Left ventricle myocardium superior (tissue), 1 donor: Measurements from ENCODE around the gene GRAMD1B. TPM values are rescaled to one million over a fixed set of nuclear protein-coding genes. Genes with fewer than 3 reads are reported as not detected.

Experiments used
- ATAC-seq: fragments of 200-7000 bp; cut with Tn5 transposase; one replicate; pipeline ENCODE4 v1.9.1; 2020; ENCODE audit warnings: mild to moderate bottlenecking, moderate library complexity
- DNase-seq: peaks from one replicate; pipeline ENCODE4 v3.0.0-alpha.2; 2020
- intact Hi-C: fragments of 100-400 bp; cut with micrococcal nuclease; formaldehyde crosslinking; loops from one replicate; pipeline ENCODE4 v1.11.0; 2022
- total RNA-seq: library from RNA; stranded (reverse); fragmentation: NEBNext Ultra II Directional; extraction: Animal tissue kit (Norgen Biotek cat#: 25700); gene quantifications from one replicate; pipeline ENCODE4 v1.2.1, GENCODE V29; 2021
- donor health status: DM: no; HTN: yes; CAD: no; lungs with severe emphysema.

The GRAMD1B gene
- total RNA-seq, 1 donor from 2014 or later: 12.2 TPM

DNA sequence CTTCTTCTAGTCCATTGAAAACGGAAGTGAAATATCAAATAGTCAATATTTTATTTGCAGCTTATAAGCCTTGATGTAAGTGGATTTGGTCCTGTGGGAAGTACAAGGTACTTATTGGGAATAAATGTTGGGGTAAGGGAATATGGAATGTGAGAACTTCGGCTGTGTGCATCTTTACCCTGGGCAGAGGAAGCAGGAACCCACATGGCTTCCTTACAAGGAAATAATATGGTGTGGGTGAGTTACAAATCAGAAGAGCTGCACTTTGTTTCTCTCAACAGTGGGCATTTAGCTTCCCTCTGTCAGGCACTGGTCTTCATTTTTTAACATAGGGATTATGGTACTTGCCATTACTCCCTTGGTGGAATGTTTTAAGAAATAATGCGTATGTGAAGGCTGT is 146.4 kb downstream of the GRAMD1B start:
- ATAC-seq: no peak
- intact Hi-C loops: loop anchor here (5.0 kb wide), 1 partner anchor 64 kb away; no protein-coding TSS in a partner anchor

GRCh38 chr11:123577081-123577598 is 147.1 kb downstream of the GRAMD1B start:
- ATAC-seq (peak; percentile 73), DNase-seq (peak; percentile 83)
- intact Hi-C loops: loop anchor here (5.0 kb wide), 1 partner anchor 65 kb away; no protein-coding TSS in a partner anchor

More for the DNA sequence above, 146.4 kb downstream of the GRAMD1B start:
- no peak for DNase-seq

- no peak for DNase-seq
- intact Hi-C loops: loop anchor here (5.0 kb wide), 1 partner anchor 67 kb away; no protein-coding TSS in a partner anchor
- no peak for ATAC-seq
These were observed 148.9 kb downstream of the GRAMD1B start for GRCh38 chr11:123578778-123579481.

DNA sequence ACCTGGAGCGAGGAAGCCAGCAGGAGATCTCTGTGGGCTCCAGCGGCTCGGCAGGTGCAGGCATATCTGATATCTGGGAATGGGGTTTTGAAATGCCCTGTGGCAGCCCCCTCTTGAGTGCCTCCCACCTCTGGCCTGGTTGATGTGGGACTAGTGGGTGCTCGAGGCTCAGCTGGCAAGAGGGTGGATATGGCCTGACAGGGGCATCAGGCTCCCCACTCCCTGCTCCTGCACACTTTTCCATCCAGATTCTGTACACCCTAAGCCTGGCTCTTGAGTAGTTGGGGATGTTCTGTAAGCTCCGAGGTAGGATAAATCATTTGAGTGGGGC is 149.4 kb downstream of the GRAMD1B start:
- DNase-seq (no peak), ATAC-seq (no peak)
- intact Hi-C loops: loop anchor here (5.0 kb wide), 1 partner anchor 67 kb away; no protein-coding TSS in a partner anchor

- intact Hi-C loops: loop anchor here (5.0 kb wide), 1 partner anchor 127 kb away; no protein-coding TSS in a partner anchor
- ATAC-seq: no peak
- no peak for DNase-seq
These were observed 150.1 kb downstream of the GRAMD1B start for GRCh38 chr11:123580137-123580536.

DNA sequence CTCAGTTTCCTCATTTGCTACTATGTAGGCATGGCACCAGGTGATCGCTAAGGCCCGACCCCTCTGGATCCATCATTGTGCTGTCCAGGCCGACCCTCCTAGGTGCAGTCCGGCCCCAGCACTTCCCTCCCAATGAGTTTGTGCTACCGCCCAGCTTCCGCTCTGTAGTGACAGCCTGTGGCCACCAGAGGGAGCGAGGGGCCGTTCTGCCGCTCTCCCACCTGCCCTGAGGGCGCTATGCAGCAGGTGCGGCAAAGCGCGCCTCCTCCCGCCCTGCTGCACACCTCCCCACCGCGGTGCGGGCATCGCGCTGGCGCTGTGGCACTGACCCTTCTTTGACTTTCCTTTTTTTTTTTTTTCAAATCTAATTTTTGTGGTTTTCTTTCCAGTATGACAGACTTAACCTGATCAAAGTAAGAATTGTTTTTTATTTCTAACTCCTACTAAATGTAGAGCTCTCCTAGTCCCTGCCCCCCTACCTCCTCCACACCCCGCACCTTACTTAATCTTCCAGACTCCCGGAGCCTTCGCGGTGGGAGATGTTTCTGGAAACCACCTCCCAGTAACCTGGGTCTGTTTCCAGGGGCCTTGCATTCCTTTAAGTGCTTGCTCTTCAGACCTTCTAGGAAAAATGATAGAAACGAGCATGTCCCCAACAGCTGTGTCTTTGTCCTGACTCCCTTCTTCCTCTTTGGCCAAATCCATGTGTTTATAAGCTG is 150.6 kb downstream of the GRAMD1B start:
- peak; percentile 73 for DNase-seq
- intact Hi-C loops: loop anchor here (5.0 kb wide), 1 partner anchor 127 kb away; no protein-coding TSS in a partner anchor
- peak; percentile 63 for ATAC-seq

DNA sequence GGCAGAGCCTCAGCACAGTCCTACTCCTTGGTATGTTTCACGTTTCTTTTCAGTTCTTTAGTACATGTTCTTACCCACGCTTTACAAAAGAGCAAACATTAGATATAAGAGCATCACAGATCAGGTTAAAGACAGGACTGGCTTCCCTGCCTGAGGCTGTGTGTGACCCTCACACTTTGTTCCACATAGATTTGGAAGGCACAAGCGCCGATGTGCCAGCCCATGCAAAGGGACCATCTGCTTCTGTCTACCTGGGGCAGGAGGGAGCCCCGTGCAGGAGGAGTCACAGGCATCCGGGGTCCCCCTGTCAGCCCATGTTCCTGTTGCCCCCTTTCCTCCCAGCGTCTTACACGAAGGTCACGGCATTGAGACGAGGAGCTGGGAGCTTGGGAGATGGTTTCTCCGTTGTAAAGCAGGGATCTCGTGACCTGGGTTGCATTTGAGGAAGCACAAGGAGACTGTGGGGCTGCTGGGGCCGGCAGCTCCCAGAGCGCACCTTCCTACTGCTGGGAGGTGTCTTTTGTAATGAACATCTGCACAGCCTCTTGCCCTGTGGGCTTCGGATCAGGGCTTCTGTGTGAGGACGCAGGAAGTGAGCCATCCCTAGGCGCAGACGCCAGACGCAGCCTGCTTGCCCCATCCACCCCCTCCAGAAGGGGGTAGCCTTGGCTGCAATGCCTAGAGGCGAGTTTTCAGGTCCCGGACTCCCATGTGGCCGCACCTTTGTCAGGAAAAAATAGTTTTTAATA is 151.8 kb downstream of the GRAMD1B start:
- DNase-seq (no peak), ATAC-seq (no peak)
- intact Hi-C loops: loop anchor here (5.0 kb wide), 1 partner anchor 125 kb away; no protein-coding TSS in a partner anchor

DNA sequence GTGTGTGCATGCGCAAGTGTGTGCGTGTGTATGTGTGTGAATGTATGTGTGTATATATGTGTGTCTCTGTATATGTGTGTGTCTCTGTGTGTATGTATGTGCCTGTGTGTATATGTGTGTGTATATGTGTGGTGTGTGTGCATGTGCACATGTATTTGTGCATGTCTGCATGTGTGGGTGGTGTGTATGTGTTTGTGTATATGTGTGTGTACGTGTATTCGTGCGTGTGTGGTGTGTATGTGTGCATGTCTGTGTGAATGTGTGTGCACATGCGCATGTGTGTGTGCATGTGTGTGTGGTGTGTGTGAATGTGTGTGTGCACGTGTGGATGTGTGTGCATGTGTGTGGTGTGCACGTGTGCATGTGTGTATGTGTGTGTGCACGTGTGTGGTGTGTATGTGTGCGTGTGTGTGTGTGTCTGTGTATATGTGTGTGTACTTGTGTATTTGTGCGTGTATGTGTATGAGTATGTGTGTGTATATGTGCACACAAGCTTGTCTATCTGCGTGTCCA is 153.0 kb downstream of the GRAMD1B start:
- DNase-seq (no peak), ATAC-seq (no peak)
- intact Hi-C loops: loop anchor here (5.0 kb wide), 1 partner anchor 124 kb away; no protein-coding TSS in a partner anchor

GRCh38 chr11:123584186-123584585 is 154.1 kb downstream of the GRAMD1B start:
- intact Hi-C loops: loop anchor here (5.0 kb wide), 1 partner anchor 123 kb away; no protein-coding TSS in a partner anchor
- no peak for DNase-seq
- ATAC-seq: no peak

GRCh38 chr11:123584737-123585136 is 154.7 kb downstream of the GRAMD1B start:
- DNase-seq (no peak), ATAC-seq (no peak)
- intact Hi-C loops: loop anchor here (5.0 kb wide), 1 partner anchor 123 kb away; no protein-coding TSS in a partner anchor

DNA sequence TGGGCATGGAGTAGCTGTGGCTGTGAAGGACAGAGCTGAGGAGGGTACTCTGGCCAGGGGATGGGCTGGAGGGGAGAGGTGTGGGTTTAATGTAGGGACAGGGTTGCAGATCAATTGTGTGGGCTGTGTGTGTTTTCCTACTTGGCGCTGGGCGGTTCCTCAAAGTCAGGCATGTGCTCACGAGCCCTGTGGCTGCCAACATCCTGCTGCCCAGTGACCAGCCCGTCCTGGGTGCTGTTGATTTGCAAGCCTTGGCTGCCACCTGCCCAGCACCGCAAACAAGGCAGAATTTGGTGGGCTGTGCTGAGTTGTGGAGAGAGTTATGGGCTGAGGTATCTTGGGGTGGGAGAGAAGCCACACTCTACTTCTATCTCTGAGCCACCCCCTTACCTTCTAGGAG is 155.1 kb downstream of the GRAMD1B start:
- no peak for ATAC-seq
- no peak for DNase-seq
- intact Hi-C loops: no loop called here

DNA sequence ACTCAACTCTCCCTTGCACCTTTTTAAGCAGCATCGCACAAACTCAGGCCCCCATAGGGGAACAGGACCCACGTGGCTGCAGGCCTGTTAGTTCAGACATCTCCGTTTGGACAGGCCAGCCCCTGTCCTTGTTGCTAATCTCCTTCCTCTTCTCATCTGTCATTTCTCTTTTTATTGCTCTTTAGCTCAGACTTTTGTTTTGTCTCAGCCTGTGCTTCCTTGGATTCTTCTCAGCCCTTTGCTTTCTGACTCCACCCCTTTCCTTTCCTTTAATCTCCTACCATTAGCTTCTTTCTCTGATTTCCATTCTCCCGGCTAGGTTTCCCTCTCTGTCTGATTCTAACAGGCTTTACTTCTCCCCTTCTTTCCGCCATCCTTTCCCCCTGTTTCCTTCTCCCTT is 155.6 kb downstream of the GRAMD1B start:
- intact Hi-C loops: no loop called here
- DNase-seq: no peak
- ATAC-seq: no peak

GRCh38 chr11:123586568-123586967 is 156.5 kb downstream of the GRAMD1B start:
- intact Hi-C loops: no loop called here
- DNase-seq: no peak
- no peak for ATAC-seq

GRCh38 chr11:123587044-123587443 is 157.0 kb downstream of the GRAMD1B start:
- no peak for ATAC-seq
- intact Hi-C loops: no loop called here

DNA sequence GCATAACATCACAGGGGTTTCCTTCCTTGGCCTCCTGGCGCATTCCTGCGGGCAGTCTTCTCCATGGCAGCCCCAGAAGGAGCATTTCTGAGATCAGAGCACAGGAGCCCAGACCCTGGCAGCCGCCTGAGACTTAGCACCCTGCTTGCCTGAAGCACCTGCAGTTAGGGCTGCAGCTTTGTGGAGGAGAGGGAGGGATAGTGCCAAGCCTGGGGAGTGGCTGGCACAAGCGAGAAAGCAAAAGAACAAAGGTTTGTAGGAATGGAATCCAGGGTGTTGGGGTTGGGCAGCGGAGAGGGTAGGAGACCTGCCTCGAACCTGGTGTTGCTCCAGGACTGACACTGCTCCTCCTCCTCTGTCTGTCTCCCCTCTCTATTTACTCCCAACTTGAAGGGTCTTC is 157.5 kb downstream of the GRAMD1B start:
- ATAC-seq: no peak
- no peak for DNase-seq
- intact Hi-C loops: no loop called here

More at GRCh38 chr11:123587044-123587443, 157.0 kb downstream of the GRAMD1B start:
- DNase-seq: no peak

GRCh38 chr11:123588117-123588863 is 158.2 kb downstream of the GRAMD1B start:
- intact Hi-C loops: no loop called here

GRCh38 chr11:123588864-123589262 is 158.8 kb downstream of the GRAMD1B start:
- intact Hi-C loops: no loop called here
- DNase-seq (no peak), ATAC-seq (no peak)

More at GRCh38 chr11:123588117-123588863, 158.2 kb downstream of the GRAMD1B start:
- ATAC-seq (no peak), DNase-seq (no peak)

DNA sequence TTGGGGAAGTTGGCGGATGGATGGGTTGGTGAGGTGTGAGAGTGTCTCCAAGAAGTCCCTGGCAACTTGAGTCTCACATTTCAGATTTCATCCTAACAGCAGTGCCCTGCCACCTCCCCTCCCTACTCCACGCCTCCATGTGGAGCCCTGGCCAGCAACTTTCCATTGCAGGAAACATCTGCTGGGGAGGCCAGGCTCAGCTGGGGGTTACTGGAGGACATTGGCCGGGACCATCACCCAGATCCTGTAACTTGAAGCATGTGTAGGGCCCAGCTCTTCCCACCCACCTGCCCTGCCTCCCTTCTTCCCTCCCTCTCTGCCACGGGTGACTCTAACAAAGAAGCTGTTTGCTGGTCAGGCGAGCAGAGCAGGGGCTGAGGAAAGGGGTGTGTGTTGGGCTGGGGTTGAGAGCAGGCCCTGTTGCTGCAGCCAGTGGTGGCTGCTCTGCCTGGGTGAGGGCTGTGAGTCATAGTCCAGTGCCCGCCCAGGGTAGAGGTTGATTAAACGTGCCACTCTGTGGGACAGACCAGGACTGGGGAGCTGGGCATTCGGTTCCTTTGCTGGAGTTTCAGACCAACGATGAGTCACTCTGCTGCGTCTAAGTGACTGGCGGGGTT is 160.3 kb downstream of the GRAMD1B start:
- ATAC-seq (peak; percentile 41), DNase-seq (peak; percentile 38)
- intact Hi-C loops: no loop called here
